Measurements from ENCODE around the gene COL18A1. TPM values are rescaled to one million over a fixed set of nuclear protein-coding genes. Genes with fewer than 3 reads are reported as not detected.
"Not testable (repeated sequence)": the region's sequence is repeated elsewhere in the genome, so short reads cannot be mapped to it uniquely, and the experiment has no call there.

Gene COL18A1
- total and polyA plus RNA-seq, 3 donors from 2014 or later: 53.2 to 165 (median 111) TPM

- H3K9me3 ChIP-seq: no peaks in the 10 kb centered on the region
- H3K4me3 ChIP-seq: no peak overlapping the region
- no peaks in the 10 kb centered on the region for H3K27me3 ChIP-seq
- intact Hi-C loops (cut with DNase I; ENCODE audit: low total_unique reads): no loop called here
- no peaks in the 10 kb centered on the region for H3K36me3 ChIP-seq (ENCODE audit: low read depth, missing control alignments)
- no peak for TF ChIP-seq CTCF (IDR thresholded peaks at IDR 0.05)
- TF ChIP-seq POLR2A (IDR thresholded peaks at IDR 0.05): no peak
- no peak for DNase-seq
- H3K4me1 ChIP-seq: peaks cover 46% of the 10 kb centered on the region
- 44 to 61% methylated on average over 5 to 8 of the region's 8 CpGs for WGBS, 2 donors
- peak overlapping the region; percentile 49 to 79 for H3K27ac ChIP-seq
Observed at GRCh38 chr21:45433301-45433700, 28.3 kb downstream of the COL18A1 start.

- no peak for DNase-seq
- TF ChIP-seq CTCF (IDR thresholded peaks at IDR 0.05) (no peak), POLR2A (IDR thresholded peaks at IDR 0.05) (no peak)
- Histone ChIP-seq H3K9me3 (no peaks in the 10 kb centered on the region), H3K4me3 (no peak overlapping the region), H3K27ac (peak overlapping the region; percentile 49 to 79), H3K27me3 (no peaks in the 10 kb centered on the region), H3K4me1 (peaks cover 52% of the 10 kb centered on the region), H3K36me3 (ENCODE audit: low read depth, missing control alignments) (no peaks in the 10 kb centered on the region)
- WGBS, 2 donors: 71 to 72% methylated on average over 11 of the region's 11 CpGs
- intact Hi-C loops (cut with DNase I; ENCODE audit: low total_unique reads): no loop called here
Observed at GRCh38 chr21:45433911-45434644, 29.1 kb downstream of the COL18A1 start.

- DNase-seq: no peak
- 68 to 78% methylated on average over 13 to 17 of the region's 17 CpGs for WGBS, 2 donors
- Histone ChIP-seq H3K36me3 (ENCODE audit: low read depth, missing control alignments) (no peaks in the 10 kb centered on the region), H3K27ac (no peak overlapping the region), H3K4me1 (peaks cover 52% of the 10 kb centered on the region), H3K27me3 (no peaks in the 10 kb centered on the region), H3K9me3 (no peaks in the 10 kb centered on the region), H3K4me3 (no peak overlapping the region)
- TF ChIP-seq CTCF (IDR thresholded peaks at IDR 0.05): no peak
- TF ChIP-seq POLR2A (IDR thresholded peaks at IDR 0.05): no peak
- intact Hi-C loops (cut with DNase I; ENCODE audit: low total_unique reads): loop anchor here (5.0 kb wide), 1 partner anchor 142 kb away; no protein-coding TSS in a partner anchor
Observed at GRCh38 chr21:45434645-45435217, 29.8 kb downstream of the COL18A1 start.

GRCh38 chr21:45435405-45435981 is 30.5 kb downstream of the COL18A1 start:
- no peaks in the 10 kb centered on the region for H3K36me3 ChIP-seq (ENCODE audit: low read depth, missing control alignments)
- H3K4me1 ChIP-seq: peaks cover 47% of the 10 kb centered on the region
- 90% methylated on average over 8 to 15 of the region's 15 CpGs for WGBS, 2 donors
- H3K9me3 ChIP-seq: no peaks in the 10 kb centered on the region
- no peak for DNase-seq
- no peak overlapping the region for H3K27ac ChIP-seq
- intact Hi-C loops (cut with DNase I; ENCODE audit: low total_unique reads): loop anchor here (5.0 kb wide), 1 partner anchor 143 kb away; no protein-coding TSS in a partner anchor
- TF ChIP-seq POLR2A (IDR thresholded peaks at IDR 0.05): no peak
- no peaks in the 10 kb centered on the region for H3K27me3 ChIP-seq
- no peak overlapping the region for H3K4me3 ChIP-seq

GRCh38 chr21:45436351-45437065 is 31.5 kb downstream of the COL18A1 start:
- WGBS, 2 donors: 65 to 68% methylated on average over 12 to 18 of the region's 18 CpGs
- Histone ChIP-seq H3K4me1 (peaks cover 41% of the 10 kb centered on the region), H3K9me3 (no peaks in the 10 kb centered on the region), H3K36me3 (ENCODE audit: low read depth, missing control alignments) (no peaks in the 10 kb centered on the region), H3K4me3 (no peak overlapping the region), H3K27me3 (no peaks in the 10 kb centered on the region), H3K27ac (peak overlapping the region in 1 of 2 donors; percentile 25)
- intact Hi-C loops (cut with DNase I; ENCODE audit: low total_unique reads): loop anchor here (5.0 kb wide), 1 partner anchor 144 kb away; no protein-coding TSS in a partner anchor
- DNase-seq: no peak
- no peak for TF ChIP-seq POLR2A (IDR thresholded peaks at IDR 0.05)
- no peak for TF ChIP-seq CTCF (IDR thresholded peaks at IDR 0.05)

GRCh38 chr21:45437844-45438243 is 32.9 kb downstream of the COL18A1 start:
- not testable (repeated sequence) for H3K9me3 ChIP-seq; H3K4me3 ChIP-seq; DNase-seq; H3K27me3 ChIP-seq; H3K36me3 ChIP-seq (ENCODE audit: low read depth, missing control alignments); H3K27ac ChIP-seq
- intact Hi-C loops (cut with DNase I; ENCODE audit: low total_unique reads): loop anchor here (5.0 kb wide), 1 partner anchor 146 kb away; no protein-coding TSS in a partner anchor
- H3K4me1 ChIP-seq: peaks cover 28% of the 10 kb centered on the region
